BJ (cell line): Measurements from ENCODE around the gene DCDC2C. TPM values are rescaled to one million over a fixed set of nuclear protein-coding genes. Genes with fewer than 3 reads are reported as not detected.

Source experiments
- CTCF ChIA-PET: fragments of 350-600 bp; formaldehyde crosslinking; extraction: SDS; loops from one replicate; lab custom pipeline; 2021; ENCODE audit warnings: antibody characterized with exemption, inconsistent platforms; lab: Yijun Ruan, JAX
- POLR2A ChIA-PET: fragments of 300-600 bp; sonication (Branson Sonifier 250); formaldehyde crosslinking; extraction: SDS; loops from one replicate; lab custom pipeline; 2021; ENCODE audit warnings: antibody characterized with exemption; lab: Charles Lee
- DNase-seq: peaks from one replicate; pipeline ENCODE4 v3.0.0-alpha.2; 2011; ENCODE audit warnings: low read depth
- H3K27me3 ChIP-seq: 2 replicates; pipeline ENCODE4 v1.6.0; 2011; ENCODE audit warnings: low read length; ENCODE audit not compliant: control insufficient read depth, insufficient read depth
- H3K36me3 ChIP-seq: 2 replicates; pipeline ENCODE4 v1.5.1; 2011; ENCODE audit warnings: low read length; ENCODE audit not compliant: control insufficient read depth, insufficient read depth
- H3K4me3 ChIP-seq: 2 replicates; pipeline ENCODE4 v1.5.1; 2011; ENCODE audit warnings: low read depth, mild to moderate bottlenecking, control low read depth, low read length
- polyA plus RNA-seq: library from polyadenylated mRNA; depleted of rRNA; stranded (reverse); fragments of >200 nt; gene quantifications from 2 replicates; pipeline ENCODE4 v1.2.3, GENCODE V29; 2011
- TF ChIP-seq, protein P1 (sequence below): IDR thresholded peaks from 2 replicates; pipeline ENCODE4 v1.5.1; 2011; ENCODE audit warnings: low read depth, mild to moderate bottlenecking, control low read depth, inconsistent platforms, low read length, moderate library complexity; ENCODE audit not compliant: insufficient read depth

Gene DCDC2C
- polyA plus RNA-seq, 1 experiment = not detected

- H3K36me3 ChIP-seq = no peaks in the 10 kb centered on the region
- DNase-seq = no peak
- TF ChIP-seq, protein P1, sequence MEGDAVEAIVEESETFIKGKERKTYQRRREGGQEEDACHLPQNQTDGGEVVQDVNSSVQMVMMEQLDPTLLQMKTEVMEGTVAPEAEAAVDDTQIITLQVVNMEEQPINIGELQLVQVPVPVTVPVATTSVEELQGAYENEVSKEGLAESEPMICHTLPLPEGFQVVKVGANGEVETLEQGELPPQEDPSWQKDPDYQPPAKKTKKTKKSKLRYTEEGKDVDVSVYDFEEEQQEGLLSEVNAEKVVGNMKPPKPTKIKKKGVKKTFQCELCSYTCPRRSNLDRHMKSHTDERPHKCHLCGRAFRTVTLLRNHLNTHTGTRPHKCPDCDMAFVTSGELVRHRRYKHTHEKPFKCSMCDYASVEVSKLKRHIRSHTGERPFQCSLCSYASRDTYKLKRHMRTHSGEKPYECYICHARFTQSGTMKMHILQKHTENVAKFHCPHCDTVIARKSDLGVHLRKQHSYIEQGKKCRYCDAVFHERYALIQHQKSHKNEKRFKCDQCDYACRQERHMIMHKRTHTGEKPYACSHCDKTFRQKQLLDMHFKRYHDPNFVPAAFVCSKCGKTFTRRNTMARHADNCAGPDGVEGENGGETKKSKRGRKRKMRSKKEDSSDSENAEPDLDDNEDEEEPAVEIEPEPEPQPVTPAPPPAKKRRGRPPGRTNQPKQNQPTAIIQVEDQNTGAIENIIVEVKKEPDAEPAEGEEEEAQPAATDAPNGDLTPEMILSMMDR = no peak
- POLR2A ChIA-PET = no interaction called here
- CTCF ChIA-PET = no interaction called here
- no peaks in the 10 kb centered on the region for H3K27me3 ChIP-seq
- H3K4me3 ChIP-seq = no peak overlapping the region
These were observed 42.5 kb downstream of the DCDC2C start for GRCh38 chr2:3745920-3746319.

- POLR2A ChIA-PET = no interaction called here
- Histone ChIP-seq H3K27me3 (no peaks in the 10 kb centered on the region), H3K4me3 (no peak overlapping the region), H3K36me3 (no peaks in the 10 kb centered on the region)
- DNase-seq = no peak
- CTCF ChIA-PET = no interaction called here
- TF ChIP-seq, protein P1 = no peak
These were observed 43.8 kb downstream of the DCDC2C start for GRCh38 chr2:3747032-3747654.

DNA sequence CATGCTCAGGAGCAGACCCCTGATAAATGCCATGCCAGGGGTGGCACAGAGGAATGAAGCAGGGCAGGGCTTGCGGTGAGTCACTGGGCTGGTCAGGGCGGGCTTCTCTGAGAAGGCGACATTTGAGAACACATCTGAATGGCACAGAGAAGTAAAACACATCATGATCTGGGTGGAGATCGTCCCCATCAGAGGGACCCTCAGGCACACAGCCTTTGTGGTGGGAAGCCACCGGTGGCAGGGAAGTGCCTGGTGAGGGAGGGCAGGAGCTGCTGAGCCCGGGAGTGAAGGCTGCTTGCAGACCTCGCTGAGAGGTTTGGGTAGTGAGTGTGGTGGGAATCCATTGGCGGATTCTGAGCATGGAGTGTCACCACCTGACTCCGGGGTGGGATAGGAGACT lies 44.5 kb downstream of the DCDC2C start:
- ChIA-PET CTCF (no interaction called here), POLR2A (no interaction called here)
- TF ChIP-seq, protein P1 = no peak

GRCh38 chr2:3749201-3749600 lies 45.8 kb downstream of the DCDC2C start:
- Histone ChIP-seq H3K36me3 (no peaks in the 10 kb centered on the region), H3K4me3 (no peak overlapping the region), H3K27me3 (no peaks in the 10 kb centered on the region)
- no peak for DNase-seq
- ChIA-PET CTCF (no interaction called here), POLR2A (no interaction called here)
- TF ChIP-seq, protein P1 = no peak

More for the DNA sequence above, 44.5 kb downstream of the DCDC2C start:
- Histone ChIP-seq H3K27me3 (no peaks in the 10 kb centered on the region), H3K36me3 (no peaks in the 10 kb centered on the region), H3K4me3 (no peak overlapping the region)
- DNase-seq = no peak

DNA sequence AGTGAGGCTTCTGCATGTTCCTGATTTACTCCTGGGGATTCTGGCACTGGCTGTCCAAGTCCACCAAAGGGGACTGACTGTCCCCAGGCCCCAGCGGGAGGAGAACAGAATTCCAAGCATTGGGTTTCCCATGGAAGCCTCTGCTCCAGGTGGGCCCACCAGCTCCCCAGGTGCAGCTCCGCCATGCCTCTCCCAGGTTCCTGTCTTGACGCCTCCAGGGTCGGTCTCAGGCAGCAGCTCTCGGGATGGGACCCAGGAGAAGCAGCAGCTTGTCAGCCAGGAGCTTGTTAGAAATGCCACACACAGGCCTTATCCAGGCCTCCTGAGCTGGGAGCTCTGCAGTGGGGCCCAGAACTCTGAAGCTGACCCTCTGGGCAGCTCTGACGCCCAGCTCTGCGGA lies 47.9 kb downstream of the DCDC2C start:
- ChIA-PET POLR2A (no interaction called here), CTCF (interaction anchor here (0.6 kb wide), 1 partner anchor 1798 kb away, joined by 3 read pairs; no protein-coding TSS in a partner anchor)
- TF ChIP-seq, protein P1 = no peak
- H3K36me3 ChIP-seq = no peaks in the 10 kb centered on the region
- no peak for DNase-seq
- H3K4me3 ChIP-seq = no peak overlapping the region
- H3K27me3 ChIP-seq = no peaks in the 10 kb centered on the region
